DND-41 (cell line): ENCODE results near the gene MIPEP.

Source experiments
- ATAC-seq: fragments of 200-7000 bp; cut with Tn5 transposase; 3 replicates; pipeline ENCODE4 v1.9.1; 2021; ENCODE audit warnings: low read depth; ENCODE audit not compliant: insufficient read depth
- DNase-seq: peaks from one replicate; pipeline ENCODE4 v3.0.0-alpha.2; 2020
- H2AFZ ChIP-seq: 2 replicates; pipeline ENCODE4 v1.6.0; 2012; ENCODE audit warnings: low read depth, low read length
- H3K27ac ChIP-seq: 2 replicates; pipeline ENCODE4 v1.5.1; 2012; ENCODE audit warnings: low read length, inconsistent platforms
- H3K27me3 ChIP-seq: fragments of 200-600 bp; sonication (generic); 2 replicates; pipeline ENCODE4 v1.6.0; 2012; ENCODE audit warnings: low read length, mild to moderate bottlenecking, inconsistent platforms; ENCODE audit not compliant: insufficient read depth, poor library complexity
- H3K36me3 ChIP-seq: 2 replicates; pipeline ENCODE4 v1.5.1; 2012; ENCODE audit warnings: low read length, inconsistent platforms; ENCODE audit not compliant: insufficient read depth
- H3K4me1 ChIP-seq: 2 replicates; pipeline ENCODE4 v1.5.1; 2012; ENCODE audit warnings: mild to moderate bottlenecking, low read length; ENCODE audit not compliant: insufficient read depth
- H3K4me2 ChIP-seq: 2 replicates; pipeline ENCODE4 v1.6.0; 2012; ENCODE audit warnings: mild to moderate bottlenecking, moderate library complexity, low read length, inconsistent platforms; ENCODE audit not compliant: insufficient read depth
- H3K4me3 ChIP-seq, 2 experiments: fragments of 200-600 bp in 1 of 2; shearing (Covaris generic) in 1 of 2; 2 replicates each; pipeline ENCODE4 v1.5.1; 2012 to 2016; ENCODE audit warnings: inconsistent platforms in 2 of 2, low read length in 2 of 2, mild to moderate bottlenecking in 2 of 2, low read depth in 1 of 2, moderate library complexity in 1 of 2
- H3K79me2 ChIP-seq: 2 replicates; pipeline ENCODE4 v1.6.0; 2012; ENCODE audit warnings: low read length, inconsistent platforms; ENCODE audit not compliant: insufficient read depth
- H3K9ac ChIP-seq: 2 replicates; pipeline ENCODE4 v1.6.0; 2012; ENCODE audit warnings: low read depth, mild to moderate bottlenecking, inconsistent platforms, low read length, moderate library complexity
- H3K9me3 ChIP-seq: 2 replicates; pipeline ENCODE4 v1.5.1; 2012; ENCODE audit warnings: low read length, moderate library complexity, mild to moderate bottlenecking, inconsistent platforms; ENCODE audit not compliant: insufficient read depth, severe bottlenecking
- H4K20me1 ChIP-seq: 2 replicates; pipeline ENCODE4 v1.6.0; 2012; ENCODE audit warnings: low read length; ENCODE audit not compliant: insufficient read depth
- EZH2 ChIP-seq: IDR thresholded peaks from 3 replicates; pipeline ENCODE4 v1.6.1; 2012; ENCODE audit warnings: borderline replicate concordance, low read depth, mild to moderate bottlenecking, moderate library complexity, low read length, inconsistent platforms; ENCODE audit not compliant: severe bottlenecking
- TF ChIP-seq, protein P1 (sequence below): IDR thresholded peaks from 2 replicates; pipeline ENCODE4 v1.5.1; 2012; ENCODE audit warnings: borderline replicate concordance, low read length, moderate library complexity, mild to moderate bottlenecking; ENCODE audit not compliant: poor library complexity, severe bottlenecking; ENCODE audit errors: extremely low read depth

MIPEP gene

DNA sequence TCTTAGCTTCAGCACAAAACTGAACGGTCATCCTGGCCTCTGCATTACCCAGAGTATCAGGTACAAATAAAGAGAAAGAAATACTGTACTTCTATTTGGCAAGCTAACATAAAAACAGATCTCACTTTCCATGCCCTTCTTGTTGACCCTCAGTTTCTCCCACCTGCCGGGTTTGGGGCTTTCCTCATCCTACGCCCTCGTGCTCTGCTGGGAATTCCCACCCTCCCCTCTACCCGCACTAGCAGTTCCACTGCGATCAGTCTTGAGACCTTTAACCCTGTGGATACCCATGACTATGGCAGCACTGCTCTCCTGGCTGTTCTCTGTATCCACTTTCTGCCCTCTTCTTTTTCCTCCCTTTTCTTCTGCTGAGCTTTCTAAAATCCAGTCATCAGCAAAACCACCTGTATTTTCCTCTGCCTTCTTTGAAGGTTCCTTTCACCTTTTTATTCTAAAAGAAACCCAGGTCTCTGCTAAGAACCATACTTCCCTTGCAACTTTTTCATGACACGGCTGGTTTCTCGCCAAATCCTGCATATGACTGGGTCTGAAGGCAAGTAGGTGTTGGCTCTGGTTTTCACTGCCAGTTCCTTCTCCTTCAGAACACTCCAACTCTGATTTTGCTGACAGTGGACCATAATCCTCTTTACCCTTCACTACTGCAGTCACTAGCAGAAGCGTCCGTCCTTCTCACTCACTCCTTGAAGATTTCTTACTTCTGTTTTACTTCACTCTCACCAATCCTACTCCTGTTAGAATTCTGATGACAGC, 99.4 kb downstream of the MIPEP start:
- H3K27ac ChIP-seq = no peak overlapping the region
- ATAC-seq = no peak
- no peak overlapping the region for H2AFZ ChIP-seq

DNA sequence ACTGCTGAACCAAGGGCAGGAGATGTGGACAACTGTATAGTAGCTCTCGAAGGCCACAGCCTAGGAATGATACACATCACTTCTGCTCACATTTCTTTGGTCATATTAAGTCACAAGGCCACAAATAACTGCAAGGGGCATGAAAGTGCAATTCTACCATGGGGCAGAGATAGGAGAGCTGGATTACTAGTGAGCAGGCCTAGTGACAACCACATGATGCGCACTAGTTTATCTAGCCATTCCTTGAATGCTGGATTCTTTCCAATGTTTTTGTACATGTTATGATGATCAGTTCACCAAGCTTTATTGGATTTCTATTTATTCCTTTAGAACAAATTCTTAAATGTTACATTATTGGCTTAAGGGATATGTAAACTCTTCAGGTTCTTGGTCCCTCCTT, 100.7 kb downstream of the MIPEP start:
- ATAC-seq (no peak), DNase-seq (no peak)
- Histone ChIP-seq H3K36me3 (no peaks in the 10 kb centered on the region), H4K20me1 (no peaks in the 10 kb centered on the region), H3K4me3 (no peak overlapping the region), H3K4me2 (no peak overlapping the region), H3K79me2 (no peaks in the 10 kb centered on the region), H3K4me1 (no peaks in the 10 kb centered on the region), H3K9me3 (no peaks in the 10 kb centered on the region), H3K9ac (no peak overlapping the region), H3K27ac (no peak overlapping the region), H2AFZ (no peak overlapping the region), H3K27me3 (no peaks in the 10 kb centered on the region)
- TF ChIP-seq, protein P1, sequence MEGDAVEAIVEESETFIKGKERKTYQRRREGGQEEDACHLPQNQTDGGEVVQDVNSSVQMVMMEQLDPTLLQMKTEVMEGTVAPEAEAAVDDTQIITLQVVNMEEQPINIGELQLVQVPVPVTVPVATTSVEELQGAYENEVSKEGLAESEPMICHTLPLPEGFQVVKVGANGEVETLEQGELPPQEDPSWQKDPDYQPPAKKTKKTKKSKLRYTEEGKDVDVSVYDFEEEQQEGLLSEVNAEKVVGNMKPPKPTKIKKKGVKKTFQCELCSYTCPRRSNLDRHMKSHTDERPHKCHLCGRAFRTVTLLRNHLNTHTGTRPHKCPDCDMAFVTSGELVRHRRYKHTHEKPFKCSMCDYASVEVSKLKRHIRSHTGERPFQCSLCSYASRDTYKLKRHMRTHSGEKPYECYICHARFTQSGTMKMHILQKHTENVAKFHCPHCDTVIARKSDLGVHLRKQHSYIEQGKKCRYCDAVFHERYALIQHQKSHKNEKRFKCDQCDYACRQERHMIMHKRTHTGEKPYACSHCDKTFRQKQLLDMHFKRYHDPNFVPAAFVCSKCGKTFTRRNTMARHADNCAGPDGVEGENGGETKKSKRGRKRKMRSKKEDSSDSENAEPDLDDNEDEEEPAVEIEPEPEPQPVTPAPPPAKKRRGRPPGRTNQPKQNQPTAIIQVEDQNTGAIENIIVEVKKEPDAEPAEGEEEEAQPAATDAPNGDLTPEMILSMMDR = no peak
- no peak for TF ChIP-seq EZH2

More for the DNA sequence above, 99.4 kb downstream of the MIPEP start:
- Histone ChIP-seq H3K27me3 (no peaks in the 10 kb centered on the region), H3K4me2 (no peak overlapping the region), H4K20me1 (no peaks in the 10 kb centered on the region), H3K4me3 (no peak overlapping the region), H3K9me3 (no peaks in the 10 kb centered on the region), H3K36me3 (no peaks in the 10 kb centered on the region), H3K79me2 (no peaks in the 10 kb centered on the region), H3K4me1 (no peaks in the 10 kb centered on the region), H3K9ac (no peak overlapping the region)
- no peak for DNase-seq
- TF ChIP-seq, protein P1 = no peak
- no peak for TF ChIP-seq EZH2

DNA sequence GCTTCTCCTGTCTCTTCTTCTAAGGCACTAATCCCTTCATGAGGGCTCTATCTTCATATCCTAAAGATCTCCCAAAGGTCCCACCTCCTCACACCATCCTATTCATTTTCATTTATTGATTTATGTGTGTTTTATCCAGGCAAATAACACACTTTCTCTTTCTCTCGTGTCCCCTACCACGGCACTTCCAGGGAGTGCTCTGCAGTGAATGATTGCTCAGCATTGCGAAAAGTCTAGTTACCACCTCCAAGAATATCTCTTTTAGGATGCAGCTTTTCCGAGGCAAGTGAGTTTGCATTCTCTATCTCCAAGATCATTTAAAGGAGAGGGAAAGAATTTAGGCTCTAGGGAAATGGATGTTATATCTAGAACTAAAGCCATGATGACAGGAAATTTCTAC, 101.7 kb downstream of the MIPEP start:
- ATAC-seq (no peak), DNase-seq (no peak)
- Histone ChIP-seq H3K36me3 (no peaks in the 10 kb centered on the region), H3K4me3 (no peak overlapping the region), H3K4me2 (no peak overlapping the region), H3K9me3 (no peaks in the 10 kb centered on the region), H3K27ac (no peak overlapping the region), H3K79me2 (no peaks in the 10 kb centered on the region), H4K20me1 (no peaks in the 10 kb centered on the region), H3K9ac (no peak overlapping the region), H3K27me3 (no peaks in the 10 kb centered on the region), H3K4me1 (no peaks in the 10 kb centered on the region), H2AFZ (no peak overlapping the region)
- no peak for TF ChIP-seq EZH2

DNA sequence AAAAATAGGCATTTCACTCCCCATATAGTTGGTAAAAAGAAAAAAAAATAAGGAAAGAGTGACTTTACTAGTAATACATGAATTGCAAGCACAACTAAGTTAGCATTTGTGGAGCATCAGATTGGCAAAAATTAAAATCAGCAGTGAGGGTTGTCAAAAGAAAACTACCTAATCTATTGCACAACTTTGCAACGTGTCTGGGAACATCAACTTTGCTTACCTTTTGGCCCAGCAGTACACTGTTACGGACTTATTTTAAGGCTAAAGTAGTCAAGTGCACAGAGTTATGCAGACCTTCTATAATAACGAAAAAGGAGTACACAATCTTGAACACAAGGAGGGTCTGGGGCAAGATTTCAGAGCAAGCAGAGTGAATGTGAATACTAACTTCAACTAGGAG, 102.6 kb downstream of the MIPEP start:
- no peak for ATAC-seq
- no peaks in the 10 kb centered on the region for H4K20me1 ChIP-seq
- H3K79me2 ChIP-seq = no peaks in the 10 kb centered on the region
- H2AFZ ChIP-seq = no peak overlapping the region
- no peak overlapping the region for H3K9ac ChIP-seq
- no peaks in the 10 kb centered on the region for H3K9me3 ChIP-seq
- no peaks in the 10 kb centered on the region for H3K36me3 ChIP-seq
- no peak for DNase-seq
- no peaks in the 10 kb centered on the region for H3K4me1 ChIP-seq
- no peak overlapping the region for H3K4me3 ChIP-seq
- no peaks in the 10 kb centered on the region for H3K27me3 ChIP-seq
- no peak overlapping the region for H3K4me2 ChIP-seq
- TF ChIP-seq EZH2 = no peak
- TF ChIP-seq, protein P1 = no peak
- H3K27ac ChIP-seq = no peak overlapping the region
